NCI-H526 treated with DMSO at 0.1 percent for 48 hours (cell line): ENCODE measurements around the gene NR4A1.
A peak's percentile ranks its signal among the peaks of the same experiment; 100 is the strongest.

Experiments
- DNase-seq: peaks from one replicate; lab custom pipeline; 2025; lab: John Stamatoyannopoulos, UW

Gene NR4A1

GRCh38 chr12:52079576-52080402 is 28.5 kb downstream of the NR4A1 start, which contains the start of gene SMIM41:
Gene SMIM41 (plus strand): TSS chr12:52079704. CDS start chr12:52079780, 76 bp downstream.
- no peak for DNase-seq

DNA sequence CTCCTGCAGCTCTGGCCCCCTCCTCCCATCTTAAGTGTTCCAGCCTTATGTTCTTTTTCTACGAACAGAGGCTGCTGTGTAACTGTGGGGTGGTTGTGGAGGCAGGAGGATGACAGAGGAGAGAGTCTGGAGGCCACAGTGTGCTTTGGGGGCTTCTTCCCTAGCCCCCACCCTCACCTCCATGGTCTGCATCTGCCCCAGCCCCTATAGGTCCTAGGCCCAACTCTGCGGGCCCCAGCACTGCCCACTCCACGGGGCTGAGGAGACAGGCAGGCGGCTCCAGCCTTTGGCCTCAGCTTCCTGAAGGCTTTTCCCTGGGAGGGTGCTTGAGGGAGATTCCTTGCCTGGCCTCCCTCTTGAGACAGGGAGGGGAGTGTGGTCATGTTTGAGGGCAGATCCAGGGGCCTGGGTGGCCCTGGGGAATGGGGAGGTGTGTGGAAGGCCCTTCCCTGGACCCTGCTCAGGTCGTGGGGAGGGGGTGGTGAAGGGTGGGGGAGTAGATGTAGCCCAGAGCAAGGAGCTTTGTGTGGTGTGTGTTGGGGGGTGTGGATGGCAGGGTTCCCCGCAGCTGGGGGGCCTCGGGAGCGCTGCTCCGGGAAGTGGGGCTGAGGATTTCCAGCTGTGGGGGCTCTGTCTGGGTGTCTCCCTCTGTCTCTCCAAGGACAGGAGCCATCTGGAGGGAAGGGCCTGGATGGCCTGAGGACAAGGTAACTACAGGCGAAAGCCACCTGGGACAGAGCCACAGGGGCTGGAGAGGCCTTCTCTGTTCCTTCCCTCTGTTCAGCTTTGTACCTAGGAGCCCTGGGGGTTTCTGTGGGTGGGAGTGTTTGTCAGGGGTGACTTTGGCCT is 29.4 kb downstream of the NR4A1 start:
- no peak for DNase-seq

- DNase-seq: no peak
These were observed 30.1 kb downstream of the NR4A1 start for GRCh38 chr12:52081263-52081733.

- DNase-seq: no peak
These were observed 30.9 kb downstream of the NR4A1 start for GRCh38 chr12:52082026-52082668.

DNA sequence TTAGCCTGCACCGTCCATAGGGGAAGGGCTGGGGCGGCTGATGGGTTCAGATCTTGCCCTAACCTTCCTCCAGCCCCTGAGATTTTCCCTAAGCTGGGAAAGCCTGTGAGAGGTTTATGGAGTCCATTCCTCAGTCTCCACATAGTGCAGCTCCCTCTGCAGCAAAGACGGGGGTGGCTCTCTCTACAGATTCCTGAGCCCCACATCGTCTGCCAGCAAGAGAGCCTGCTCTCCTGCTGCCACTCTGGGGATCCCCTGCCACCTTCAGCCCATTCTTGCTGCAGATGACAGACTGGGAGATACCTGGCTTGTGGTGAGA is 31.4 kb downstream of the NR4A1 start:
- no peak for DNase-seq

DNA sequence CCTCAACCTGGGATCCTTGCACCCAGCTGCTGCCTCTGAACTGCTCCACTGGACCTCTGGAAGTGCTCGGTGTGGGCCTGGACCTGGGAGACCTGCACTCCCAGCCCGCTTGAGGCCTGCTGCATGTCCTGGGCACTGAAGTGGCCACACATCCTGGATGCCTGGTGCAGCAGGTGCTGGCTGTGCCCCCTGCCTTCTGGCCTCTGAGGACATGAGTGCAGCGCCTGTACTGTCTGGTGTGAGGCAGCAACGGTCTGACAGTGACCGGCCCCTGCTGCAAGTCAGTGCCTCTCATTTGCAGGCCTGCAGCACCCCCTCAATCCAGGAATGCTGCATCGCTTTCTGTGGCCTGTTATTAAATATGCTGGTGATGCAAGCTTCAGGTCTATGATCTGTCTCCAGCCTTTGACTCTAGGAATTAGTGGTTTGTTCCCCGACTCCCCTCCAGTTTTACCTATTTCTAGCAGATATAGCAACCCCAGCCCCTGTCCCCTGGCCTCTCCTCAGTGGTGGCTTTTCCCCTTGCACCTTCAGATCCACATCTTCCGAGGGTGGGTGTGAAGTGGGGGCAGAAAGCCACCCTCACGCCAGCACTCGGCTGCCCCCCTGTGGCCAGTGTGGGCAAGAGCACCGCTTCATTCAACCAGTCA is 31.9 kb downstream of the NR4A1 start:
- peak; percentile 26 for DNase-seq

DNA sequence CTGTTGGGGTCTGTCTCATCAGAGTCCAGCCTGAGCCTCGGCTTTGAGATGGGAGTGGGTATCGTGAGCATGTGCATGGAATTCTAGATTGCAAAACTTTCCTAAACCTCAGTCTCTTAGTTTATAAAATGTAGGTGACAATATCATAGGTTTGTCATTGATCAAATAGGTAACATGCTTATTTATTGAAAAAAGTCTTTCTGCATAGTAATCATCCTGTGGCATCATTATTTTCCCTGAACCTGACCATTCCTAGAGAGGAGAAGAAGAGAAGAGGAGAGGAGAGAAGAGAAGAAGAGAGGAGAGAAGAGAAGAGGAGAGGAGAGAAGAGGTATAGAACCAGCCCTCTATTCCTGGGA is 32.4 kb downstream of the NR4A1 start:
- no peak for DNase-seq

GRCh38 chr12:52084491-52085231 is 33.4 kb downstream of the NR4A1 start:
- DNase-seq: no peak

GRCh38 chr12:52085682-52086180 is 34.5 kb downstream of the NR4A1 start:
- no peak for DNase-seq

GRCh38 chr12:52086366-52086765 is 35.1 kb downstream of the NR4A1 start:
- no peak for DNase-seq

DNA sequence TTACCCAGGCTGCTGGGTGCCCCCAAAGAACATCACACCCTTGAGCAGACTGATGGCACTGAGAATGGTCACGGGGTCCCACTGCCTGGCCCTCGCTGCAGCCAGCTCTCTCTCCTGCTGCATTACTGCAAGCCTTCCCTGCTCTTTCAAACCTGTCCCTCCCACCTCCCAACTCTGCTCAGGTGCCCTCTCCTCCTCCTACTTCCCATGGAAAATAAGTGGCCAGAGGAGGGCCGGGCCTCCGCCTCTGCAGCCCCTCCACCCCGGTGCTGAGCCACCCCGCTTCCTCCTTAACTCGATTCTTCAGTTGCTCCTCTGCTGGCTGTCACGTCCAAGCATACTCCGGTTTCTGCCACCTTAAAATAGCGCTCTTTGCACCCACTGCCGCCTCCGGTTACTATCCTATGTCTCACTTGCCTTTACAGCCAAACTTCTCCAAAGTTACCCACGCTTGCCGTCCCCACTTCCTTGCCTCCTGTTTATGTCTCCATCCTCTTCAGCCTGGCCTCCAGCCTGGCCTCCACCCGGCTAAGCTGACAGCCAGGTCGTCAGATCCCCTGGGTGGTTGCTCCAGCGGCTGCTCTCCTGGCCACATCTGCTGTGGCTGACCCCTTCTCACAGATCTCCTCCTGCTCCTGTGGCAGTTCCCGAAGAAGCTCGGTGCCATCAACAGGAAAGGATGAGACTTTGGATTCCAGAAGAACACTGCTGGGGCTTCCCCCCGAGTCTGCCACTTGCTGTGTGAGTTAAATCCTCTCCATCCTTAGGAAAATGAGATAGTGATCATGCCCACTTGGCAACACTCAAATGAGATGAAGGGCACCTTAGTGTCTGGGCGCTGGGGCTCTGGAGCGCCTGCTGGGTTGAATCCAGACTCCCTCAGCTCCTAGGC is 35.9 kb downstream of the NR4A1 start:
- DNase-seq: no peak

DNA sequence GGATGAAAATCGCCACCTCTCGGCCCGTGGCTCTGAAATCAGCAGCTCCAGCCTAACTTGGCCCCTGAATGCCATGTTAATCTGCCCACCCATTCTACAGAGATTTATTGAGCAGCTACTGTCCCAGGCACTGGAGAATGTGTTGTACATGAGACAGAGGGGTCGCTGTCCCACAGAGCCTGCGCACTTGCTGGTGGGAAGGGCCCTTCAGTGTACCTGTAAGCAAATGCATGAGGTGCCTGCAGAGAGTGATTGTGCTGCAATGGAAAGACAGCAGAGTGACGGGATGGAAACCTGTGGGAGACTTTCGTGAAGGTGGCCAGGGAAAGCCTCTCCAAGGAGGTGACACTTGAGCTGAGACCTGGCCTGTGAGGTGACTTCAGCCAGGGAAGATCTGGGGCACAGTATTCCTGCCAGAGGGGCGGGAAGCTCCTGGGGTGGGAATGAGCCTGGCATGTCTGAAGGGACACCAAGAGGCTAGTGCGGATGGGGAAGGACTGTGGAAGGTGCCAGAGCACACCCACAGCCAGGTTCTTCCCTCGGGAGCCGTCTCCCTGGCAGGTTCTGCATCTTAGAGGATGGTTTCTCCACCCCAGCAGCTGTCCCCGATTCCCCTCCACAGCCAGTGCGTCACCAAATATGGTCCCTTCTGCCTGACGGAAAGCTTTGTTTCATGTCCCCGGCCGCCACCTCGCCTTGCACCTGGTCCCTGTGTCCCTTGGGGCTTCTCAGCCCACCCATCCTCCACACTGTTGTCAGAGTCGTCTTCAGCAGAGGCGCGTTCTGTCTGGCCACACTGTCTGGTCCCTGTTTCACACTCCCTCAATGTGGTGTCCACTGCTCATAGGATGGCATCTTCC is 36.9 kb downstream of the NR4A1 start:
- no peak for DNase-seq

- DNase-seq: no peak
These were observed 38.2 kb downstream of the NR4A1 start for GRCh38 chr12:52089491-52089890.

GRCh38 chr12:52090291-52090690 is 39.0 kb downstream of the NR4A1 start:
- no peak for DNase-seq

- DNase-seq: no peak
These were observed 39.8 kb downstream of the NR4A1 start for GRCh38 chr12:52091061-52091460.

DNA sequence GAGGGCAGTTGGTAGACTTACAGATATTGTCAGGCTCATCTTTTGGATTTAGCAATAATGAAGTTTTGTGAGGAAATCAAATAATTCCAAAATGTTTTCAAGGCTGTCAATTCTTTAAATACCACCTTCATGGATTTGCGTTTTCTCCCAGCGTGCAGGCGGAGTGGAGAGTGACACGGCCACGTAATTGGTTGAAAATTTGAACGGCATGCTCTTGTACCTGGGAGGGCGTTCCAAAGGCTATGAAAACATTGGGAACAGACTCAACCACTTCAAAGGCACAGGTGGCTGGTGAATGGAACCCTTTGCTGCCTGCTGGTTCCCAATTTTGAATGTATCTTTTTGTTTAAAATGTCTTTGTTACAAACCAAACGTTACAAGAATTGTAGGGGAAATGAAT is 40.6 kb downstream of the NR4A1 start:
- DNase-seq: no peak

- DNase-seq: no peak
These were observed 42.1 kb downstream of the NR4A1 start for GRCh38 chr12:52093346-52093745.

GRCh38 chr12:52096332-52097044 is 45.2 kb downstream of the NR4A1 start:
- no peak for DNase-seq
